ENCODE measurements around the gene C5orf24.
"Not testable (repeated sequence)": the region's sequence is repeated elsewhere in the genome, so short reads cannot be mapped to it uniquely, and the experiment has no call there.

Gene C5orf24

DNA sequence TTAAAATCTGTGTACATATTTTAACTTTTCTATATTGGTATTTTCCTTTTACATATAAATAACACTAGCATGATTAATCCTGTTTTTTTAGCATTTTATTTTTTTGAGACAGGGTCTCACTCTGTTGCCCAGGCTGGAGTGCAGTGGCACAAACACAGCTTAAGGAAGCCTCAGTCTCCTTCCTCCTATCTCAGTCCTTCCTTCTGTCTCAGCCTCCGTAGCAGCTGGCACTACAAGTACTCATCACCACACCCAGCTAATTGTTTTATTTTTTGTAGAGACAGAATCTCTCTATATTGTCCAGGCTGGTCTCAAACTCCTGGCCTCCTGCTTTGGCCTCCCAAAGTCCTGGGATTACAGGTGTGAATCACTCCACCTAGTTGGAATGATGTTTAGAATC lies 1.5 kb upstream of the C5orf24 start:
- Mint-ChIP-seq H3K9me3 (no peaks in the 10 kb centered on the region), H3K27ac (no peak overlapping the region), H3K27me3 (no peaks in the 10 kb centered on the region), H3K4me3 (no peak overlapping the region), H3K4me1 (peaks cover 26% of the 10 kb centered on the region)
- no peak for ATAC-seq
- no peak for DNase-seq

DNA sequence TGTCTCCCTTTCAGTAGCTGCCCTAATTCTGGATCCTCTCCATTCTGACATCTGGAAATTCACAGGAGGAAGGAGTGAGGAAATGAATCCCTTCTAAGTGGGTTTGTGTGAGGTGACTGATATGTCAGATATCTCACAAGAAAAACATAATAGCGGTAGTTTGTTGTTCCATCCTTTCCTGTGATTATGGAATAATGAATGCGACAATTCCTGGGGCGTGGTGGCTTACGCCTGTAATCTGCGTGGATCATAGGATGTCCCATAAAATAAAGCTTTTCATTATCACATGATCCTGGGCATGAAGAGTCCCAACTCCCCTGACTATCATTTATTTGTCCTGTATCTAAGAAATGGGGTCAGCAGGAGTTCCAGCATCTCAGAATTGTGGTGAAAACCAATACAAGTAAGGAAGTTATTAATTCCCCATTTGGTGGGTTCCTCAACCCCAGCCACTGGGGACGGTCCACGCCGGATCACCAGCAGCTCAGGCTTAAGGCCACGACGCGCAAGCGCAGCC lies 375 bp upstream of the C5orf24 start:
- Mint-ChIP-seq H3K27me3 (no peaks in the 10 kb centered on the region), H3K9me3 (no peaks in the 10 kb centered on the region), H3K4me1 (peaks cover 35% of the 10 kb centered on the region), H3K4me3 (peak overlapping the region; percentile 88 to 91), H3K27ac (peak overlapping the region; percentile 97 to 99)
- ATAC-seq (no peak), DNase-seq (no peak)

DNA sequence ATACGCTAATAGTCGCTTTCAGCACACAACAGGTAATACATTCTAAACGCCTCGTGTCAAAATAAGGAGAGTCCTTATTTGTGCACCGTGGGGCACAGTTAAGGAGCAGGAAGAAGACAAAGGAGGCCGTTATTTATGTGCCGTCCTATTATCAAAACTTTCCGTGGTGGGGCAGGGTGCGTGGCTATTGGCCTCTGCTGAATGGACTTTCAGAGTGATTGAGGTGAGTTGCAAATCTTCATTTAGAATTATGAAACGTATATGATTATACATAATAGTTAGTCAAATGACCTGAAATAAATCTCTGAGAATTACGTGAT lies 833 bp downstream of the C5orf24 start:
- DNase-seq (no peak), ATAC-seq (peak; percentile 9)
- Mint-ChIP-seq H3K27ac (peak overlapping the region; percentile 97 to 99), H3K9me3 (no peaks in the 10 kb centered on the region), H3K27me3 (no peaks in the 10 kb centered on the region), H3K4me1 (peaks cover 46% of the 10 kb centered on the region), H3K4me3 (peak overlapping the region; percentile 88 to 91)

DNA sequence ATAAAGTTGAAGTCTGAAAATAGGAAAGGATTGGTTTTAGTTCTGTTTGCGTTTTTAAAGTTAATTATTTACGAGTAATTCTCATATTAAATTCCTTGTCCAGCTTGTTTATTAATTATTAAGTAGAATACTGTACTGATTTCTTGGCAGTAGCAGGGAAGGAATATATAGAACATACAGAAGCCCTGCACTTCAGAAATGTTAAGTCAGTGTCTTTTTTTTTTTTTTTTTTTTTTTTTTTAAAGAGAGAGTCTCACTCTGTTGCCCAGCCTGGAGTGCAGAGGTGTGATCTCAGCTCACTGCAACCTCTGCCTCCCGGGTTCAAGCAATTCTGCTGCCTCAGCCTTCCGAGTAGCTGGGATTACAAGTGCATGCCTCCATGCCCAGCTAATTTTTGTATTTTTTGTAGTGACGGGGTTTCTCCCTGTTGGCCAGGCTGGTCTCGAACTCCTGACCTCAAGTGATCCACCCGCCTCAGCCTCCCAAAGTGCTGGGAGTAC lies 3.7 kb downstream of the C5orf24 start:
- H3K4me3 Mint-ChIP-seq, DNase-seq, ATAC-seq, H3K9me3 Mint-ChIP-seq, H3K27me3 Mint-ChIP-seq: not testable (repeated sequence)
- peak overlapping the region in 1 of 2 donors; percentile 54 for H3K27ac Mint-ChIP-seq
- peaks cover 58% of the 10 kb centered on the region for H3K4me1 Mint-ChIP-seq

DNA sequence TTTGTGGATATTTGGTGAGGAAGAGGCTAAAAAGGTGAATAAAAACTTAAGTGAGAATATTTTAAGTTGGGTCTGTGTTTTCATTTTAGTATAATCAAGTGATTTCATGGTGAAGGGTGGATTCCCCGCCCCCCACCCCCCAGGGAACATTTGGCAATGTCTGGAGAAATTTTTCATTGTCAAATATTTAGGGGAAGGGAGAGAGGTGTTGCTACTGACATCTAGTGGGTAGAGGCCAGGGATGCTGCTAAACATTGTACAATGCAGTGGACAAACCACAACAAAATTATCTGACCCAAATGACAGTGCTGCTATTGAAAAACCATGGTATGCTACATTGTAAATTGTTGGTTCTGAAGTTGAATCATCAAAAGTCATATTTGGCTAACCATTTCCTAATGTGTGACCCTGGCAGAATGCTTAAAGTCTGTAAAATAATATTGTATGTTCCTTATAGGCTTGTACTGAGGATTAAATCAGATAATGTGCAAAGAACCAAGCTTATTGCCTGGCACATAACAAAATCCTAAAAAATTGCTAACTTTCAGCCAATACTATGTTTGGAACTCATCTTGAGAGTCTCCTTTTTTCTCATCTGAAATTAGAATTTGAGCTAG lies 5.6 kb downstream of the C5orf24 start:
- peak; percentile 66 for ATAC-seq
- DNase-seq = no peak
- Mint-ChIP-seq H3K27ac (no peak overlapping the region), H3K9me3 (no peaks in the 10 kb centered on the region), H3K27me3 (no peaks in the 10 kb centered on the region), H3K4me1 (peaks cover 55% of the 10 kb centered on the region), H3K4me3 (no peak overlapping the region)

DNA sequence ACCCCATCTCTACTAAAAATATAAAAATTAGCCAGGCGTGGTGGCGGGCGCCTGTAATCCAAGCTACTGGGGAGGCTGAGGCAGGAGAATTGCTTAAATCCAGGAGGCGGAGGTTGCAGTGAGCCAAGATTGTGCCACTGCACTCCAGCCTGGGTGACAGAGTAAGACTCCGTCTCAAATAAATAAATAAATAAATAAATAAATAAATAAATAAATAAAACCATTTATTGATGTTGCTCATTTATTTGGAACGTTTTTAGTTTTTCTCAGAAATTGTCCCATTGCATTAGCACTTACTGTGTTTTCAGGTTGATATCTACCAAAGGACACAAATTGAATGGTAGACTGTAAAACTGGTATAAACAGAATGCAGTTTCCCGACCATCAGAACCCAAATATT lies 10.7 kb downstream of the C5orf24 start:
- H3K4me1 Mint-ChIP-seq = peaks cover 21% of the 10 kb centered on the region
- H3K27ac Mint-ChIP-seq, H3K4me3 Mint-ChIP-seq, DNase-seq, ATAC-seq, H3K9me3 Mint-ChIP-seq, H3K27me3 Mint-ChIP-seq: not testable (repeated sequence)

DNA sequence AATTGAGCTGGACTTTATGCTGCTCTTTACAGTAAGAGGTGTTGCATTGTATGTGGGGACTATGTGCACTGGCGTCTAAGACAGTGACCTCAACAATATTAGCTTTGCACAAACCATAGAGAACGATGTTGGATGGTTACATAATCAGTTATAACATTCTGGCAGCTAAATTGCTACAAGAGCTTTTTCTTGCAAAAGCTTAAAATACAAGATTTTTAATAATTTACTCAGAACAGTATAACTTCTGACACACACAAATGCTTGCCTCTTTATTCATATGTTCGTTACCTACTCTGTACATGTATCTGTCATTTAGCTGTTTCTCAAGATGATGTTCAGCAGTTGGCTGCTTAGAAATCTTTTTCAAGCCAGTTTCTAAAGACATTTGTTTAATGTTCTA lies 11.6 kb downstream of the C5orf24 start:
- H3K4me3 Mint-ChIP-seq = no peak overlapping the region
- H3K4me1 Mint-ChIP-seq = peaks cover 16% of the 10 kb centered on the region
- no peak overlapping the region for H3K27ac Mint-ChIP-seq
- DNase-seq (no peak), ATAC-seq (no peak)
- no peaks in the 10 kb centered on the region for H3K9me3 Mint-ChIP-seq
- no peaks in the 10 kb centered on the region for H3K27me3 Mint-ChIP-seq

DNA sequence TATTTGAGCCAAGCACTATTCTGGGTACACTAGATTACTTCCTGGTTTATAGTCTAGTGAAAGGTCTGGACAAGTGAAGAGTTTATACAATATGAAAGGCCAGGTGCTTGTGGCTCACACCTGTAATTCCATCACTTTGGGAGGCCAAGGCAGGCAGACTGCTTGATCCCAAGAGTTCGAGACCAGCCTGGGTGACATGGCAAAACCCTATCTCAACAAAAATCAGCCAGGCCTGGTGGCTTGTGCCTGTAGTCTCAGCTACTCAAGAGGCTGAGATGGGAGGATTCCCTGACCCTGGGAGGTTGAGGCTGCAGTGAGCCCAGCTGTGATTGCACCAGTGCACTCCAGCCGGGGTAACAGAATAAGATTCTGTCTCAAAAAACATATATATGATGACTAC lies 18.9 kb downstream of the C5orf24 start:
- Mint-ChIP-seq H3K27me3 (no peaks in the 10 kb centered on the region), H3K27ac (no peak overlapping the region), H3K9me3 (no peaks in the 10 kb centered on the region), H3K4me1 (no peaks in the 10 kb centered on the region), H3K4me3 (no peak overlapping the region)
- no peak for ATAC-seq
- no peak for DNase-seq

DNA sequence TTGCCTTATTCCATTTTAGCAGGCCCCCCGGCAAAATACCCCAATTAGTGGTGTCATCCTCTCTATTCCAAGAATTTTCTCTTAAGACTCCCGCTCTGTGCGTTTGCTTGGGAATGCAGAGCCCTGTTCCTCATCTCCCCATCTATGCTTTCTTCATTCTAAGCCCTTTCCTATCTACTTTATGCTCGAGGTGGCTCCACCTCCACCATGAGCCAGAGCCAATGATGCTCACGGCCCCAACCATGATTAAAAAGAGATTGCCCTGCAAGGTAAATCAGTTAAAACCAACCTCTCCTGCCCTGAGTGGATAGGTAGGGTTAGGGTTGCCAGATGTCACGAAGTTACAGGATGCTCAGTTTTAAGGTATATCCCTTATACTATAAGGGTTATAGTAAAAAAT lies 27.7 kb downstream of the C5orf24 start:
- Mint-ChIP-seq H3K4me1 (peaks cover 44% of the 10 kb centered on the region), H3K4me3 (peak overlapping the region; percentile 97 to 99), H3K27me3 (no peaks in the 10 kb centered on the region), H3K9me3 (no peaks in the 10 kb centered on the region), H3K27ac (peak overlapping the region; percentile 99 to 100)
- DNase-seq = peak in 1 of 2 donors; percentile 30
- ATAC-seq = no peak

DNA sequence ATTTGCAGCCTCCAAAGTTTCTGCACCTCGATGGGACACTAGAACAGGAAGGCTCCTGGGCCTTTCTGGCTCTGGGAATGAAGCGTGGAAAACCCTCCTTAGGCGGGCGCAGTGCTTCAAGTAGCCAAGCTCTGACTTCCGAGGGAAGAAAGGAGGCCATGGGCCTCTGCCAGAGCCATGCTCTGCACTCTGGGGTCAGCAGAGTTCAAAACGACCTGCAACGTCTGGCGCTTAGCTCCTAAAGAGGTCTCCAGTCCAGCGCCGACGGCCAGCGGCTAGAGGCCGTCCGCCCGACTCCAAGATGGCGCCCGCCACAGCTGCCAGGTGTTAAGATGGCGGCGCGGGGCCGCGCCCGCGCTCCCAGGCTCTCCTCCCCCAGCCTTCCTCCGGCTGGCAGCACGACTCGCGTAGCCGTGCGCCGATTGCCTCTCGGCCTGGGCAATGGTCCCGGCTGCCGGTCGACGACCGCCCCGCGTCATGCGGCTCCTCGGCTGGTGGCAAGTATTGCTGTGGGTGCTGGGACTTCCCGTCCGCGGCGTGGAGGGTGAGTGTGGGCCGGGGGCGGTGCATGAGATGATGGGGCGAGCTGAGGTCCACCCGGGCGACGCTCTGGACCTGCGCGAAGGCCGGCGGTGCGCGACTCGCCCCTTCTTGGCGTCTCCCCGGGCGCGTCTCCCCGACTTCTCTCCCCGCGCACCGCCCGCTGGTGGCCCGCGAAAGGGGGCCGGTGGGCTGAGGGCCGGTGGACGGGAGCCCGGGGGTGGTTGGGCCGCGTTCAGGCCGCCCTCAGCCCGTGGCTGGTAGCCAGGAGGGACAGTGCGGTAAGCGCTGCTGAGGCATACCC lies 28.4 kb downstream of the C5orf24 start, which contains the start of gene TXNDC15:
TXNDC15 (plus strand) TSS at position 385 of the 844 bp plus-strand sequence; CDS start at position 442, 57 bp downstream.
- DNase-seq = peak; percentile 79 to 87
- Mint-ChIP-seq H3K9me3 (no peaks in the 10 kb centered on the region), H3K4me3 (peak within 1 kb of the TSS; percentile 97 to 99), H3K4me1 (peaks cover 47% of the 10 kb centered on the region), H3K27ac (peak within 1 kb of the TSS; percentile 99 to 100), H3K27me3 (no peaks in the 10 kb centered on the region)
- peak; percentile 87 for ATAC-seq

DNA sequence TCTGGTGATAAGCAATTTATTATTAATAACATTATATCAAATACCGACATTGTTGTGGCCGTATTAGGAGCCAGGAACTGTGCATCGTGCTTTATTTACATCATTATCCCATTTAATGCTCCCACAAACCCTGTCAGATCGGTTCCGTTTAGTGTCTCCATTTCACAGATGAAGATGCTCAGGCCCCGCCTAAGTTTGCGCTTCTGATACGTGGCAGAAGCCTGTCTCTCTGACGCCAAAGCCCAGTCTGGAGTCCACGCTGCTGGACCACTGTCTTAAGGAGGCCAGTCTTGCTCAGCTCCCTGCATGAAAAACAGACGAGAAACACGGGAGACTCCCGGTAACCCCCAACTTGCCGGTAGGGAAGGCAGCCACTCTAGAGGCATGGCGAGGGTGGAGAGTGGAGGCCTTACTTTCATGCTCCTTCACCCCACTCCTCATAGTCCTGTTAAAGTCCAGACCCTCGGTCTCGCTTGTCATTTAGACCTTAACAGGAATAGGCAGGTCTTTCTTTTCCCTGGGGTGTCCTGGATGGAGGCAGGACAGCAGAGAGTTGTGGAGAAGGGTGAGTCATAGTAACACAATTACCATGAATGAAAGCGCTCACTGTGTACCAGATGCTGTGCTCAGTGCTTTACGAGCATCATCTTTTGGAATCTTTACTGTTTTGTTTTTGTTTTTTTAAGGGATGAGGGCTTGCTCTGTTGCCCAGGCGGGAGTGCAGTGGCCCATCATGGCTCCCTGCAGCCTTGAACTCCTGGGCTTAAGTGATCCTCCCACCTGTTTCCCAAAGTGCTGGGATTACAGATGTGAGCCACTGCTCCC lies 29.3 kb downstream of the C5orf24 start:
- peak overlapping the region; percentile 99 to 100 for H3K27ac Mint-ChIP-seq
- DNase-seq (peak; percentile 28 to 47), ATAC-seq (peak; percentile 57)
- no peaks in the 10 kb centered on the region for H3K9me3 Mint-ChIP-seq
- peak overlapping the region; percentile 97 to 99 for H3K4me3 Mint-ChIP-seq
- peaks cover 54% of the 10 kb centered on the region for H3K4me1 Mint-ChIP-seq
- no peaks in the 10 kb centered on the region for H3K27me3 Mint-ChIP-seq

DNA sequence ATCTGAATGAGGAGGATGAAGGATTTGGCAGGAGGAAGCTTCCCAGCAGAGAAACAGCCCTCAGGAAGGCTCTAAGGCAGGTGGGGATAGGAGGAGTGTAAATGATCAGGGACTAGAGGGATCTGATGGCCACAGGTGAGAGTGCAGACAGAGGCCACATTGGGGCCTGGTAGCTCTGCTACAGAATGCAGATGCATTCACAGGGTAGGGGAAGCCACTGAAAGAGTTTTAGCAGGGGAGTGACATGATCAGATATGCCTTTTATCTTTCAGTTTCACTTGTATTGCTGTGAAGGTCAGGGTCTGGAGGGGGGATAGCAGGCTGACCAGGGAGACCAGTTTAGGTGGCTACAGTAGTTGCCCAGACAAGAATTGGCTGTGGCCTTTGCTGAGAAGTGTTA lies 31.4 kb downstream of the C5orf24 start:
- Mint-ChIP-seq H3K4me3 (peak overlapping the region; percentile 32 to 60), H3K27me3 (no peaks in the 10 kb centered on the region), H3K9me3 (no peaks in the 10 kb centered on the region), H3K27ac (peak overlapping the region; percentile 64 to 79), H3K4me1 (peaks cover 56% of the 10 kb centered on the region)
- DNase-seq = no peak
- ATAC-seq = no peak

DNA sequence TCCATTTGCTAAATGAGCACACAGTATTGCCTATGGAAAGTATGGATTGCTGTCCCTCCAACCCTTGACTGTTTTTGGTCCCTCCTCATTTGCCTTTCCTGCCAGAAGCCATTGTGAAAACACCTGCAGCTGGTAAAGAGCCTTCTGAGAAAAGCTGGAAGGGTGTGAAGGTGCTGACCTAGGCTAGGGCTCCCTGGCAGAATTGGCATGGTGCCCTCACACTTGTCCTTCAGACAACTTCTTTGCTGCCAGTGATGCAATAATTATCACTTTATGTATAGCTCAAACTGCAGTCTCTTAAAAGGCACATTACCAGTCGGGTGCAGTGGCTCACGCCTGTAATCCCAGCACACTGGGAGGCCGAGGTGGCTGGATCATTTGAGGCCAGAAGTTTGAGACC lies 32.6 kb downstream of the C5orf24 start:
- no peaks in the 10 kb centered on the region for H3K27me3 Mint-ChIP-seq
- H3K4me1 Mint-ChIP-seq = peaks cover 49% of the 10 kb centered on the region
- H3K4me3 Mint-ChIP-seq = no peak overlapping the region
- peak overlapping the region in 1 of 2 donors; percentile 29 for H3K27ac Mint-ChIP-seq
- H3K9me3 Mint-ChIP-seq = no peaks in the 10 kb centered on the region
- DNase-seq (no peak), ATAC-seq (no peak)

DNA sequence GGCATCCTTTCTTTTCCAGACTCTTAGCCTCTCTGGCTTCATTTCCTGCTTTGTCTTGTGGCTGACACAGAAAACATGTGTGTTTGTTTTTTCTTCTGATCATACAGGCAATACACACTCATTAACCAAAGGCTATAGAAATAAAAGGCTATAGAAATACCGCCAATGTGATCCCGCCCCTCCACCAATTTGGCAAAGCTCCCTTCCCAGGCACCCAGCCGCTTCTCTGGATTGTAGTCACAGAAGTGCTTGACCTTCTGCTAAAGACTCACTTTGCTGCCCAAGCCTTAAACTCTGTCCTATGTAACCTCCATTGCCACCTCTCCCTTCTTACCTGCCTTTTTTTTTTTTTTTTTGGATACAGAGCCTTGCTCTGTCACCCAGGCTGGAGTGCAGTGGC lies 33.7 kb downstream of the C5orf24 start:
- Mint-ChIP-seq H3K27me3 (no peaks in the 10 kb centered on the region), H3K4me3 (no peak overlapping the region), H3K4me1 (peaks cover 45% of the 10 kb centered on the region), H3K27ac (no peak overlapping the region), H3K9me3 (no peaks in the 10 kb centered on the region)
- no peak for DNase-seq
- ATAC-seq = no peak

DNA sequence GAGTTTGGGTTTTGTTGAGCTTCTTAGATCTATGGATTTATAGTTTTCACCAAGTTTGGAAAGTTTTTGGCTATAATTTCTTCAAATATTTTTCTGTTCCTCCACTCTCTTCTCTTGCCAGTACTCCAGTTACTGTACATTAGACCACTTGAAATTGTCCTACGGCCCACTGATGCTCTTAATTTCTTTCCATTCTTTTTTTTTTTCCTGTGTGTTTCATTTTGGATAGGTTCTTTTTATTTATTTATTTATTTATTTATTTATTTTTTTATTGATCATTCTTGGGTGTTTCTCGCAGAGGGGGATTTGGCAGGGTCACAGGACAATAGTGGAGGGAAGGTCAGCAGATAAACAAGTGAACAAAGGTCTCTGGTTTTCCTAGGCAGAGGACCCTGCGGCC lies 35.2 kb downstream of the C5orf24 start:
- H3K9me3 Mint-ChIP-seq, H3K27me3 Mint-ChIP-seq, DNase-seq, H3K27ac Mint-ChIP-seq, ATAC-seq, H3K4me3 Mint-ChIP-seq: not testable (repeated sequence)
- H3K4me1 Mint-ChIP-seq = peaks cover 40% of the 10 kb centered on the region

All from stimulated activated naive CD8-positive, alpha-beta T cell treated with anti-CD3 and anti-CD28 coated beads, Interleukin-15, amount 100 ng/mL, for 72 hours (primary cell).